GM18873 (cell line): ENCODE results near the gene CPT1C.

Experiments
- ATAC-seq: cut with Tn5 transposase; IDR thresholded peaks from one replicate; pipeline ENCODE4 v1.9.1; 2021; ENCODE audit warnings: mild to moderate bottlenecking, moderate library complexity, moderate number of reproducible peaks; ENCODE audit not compliant: unreplicated experiment, low FRiP score

Gene CPT1C

DNA sequence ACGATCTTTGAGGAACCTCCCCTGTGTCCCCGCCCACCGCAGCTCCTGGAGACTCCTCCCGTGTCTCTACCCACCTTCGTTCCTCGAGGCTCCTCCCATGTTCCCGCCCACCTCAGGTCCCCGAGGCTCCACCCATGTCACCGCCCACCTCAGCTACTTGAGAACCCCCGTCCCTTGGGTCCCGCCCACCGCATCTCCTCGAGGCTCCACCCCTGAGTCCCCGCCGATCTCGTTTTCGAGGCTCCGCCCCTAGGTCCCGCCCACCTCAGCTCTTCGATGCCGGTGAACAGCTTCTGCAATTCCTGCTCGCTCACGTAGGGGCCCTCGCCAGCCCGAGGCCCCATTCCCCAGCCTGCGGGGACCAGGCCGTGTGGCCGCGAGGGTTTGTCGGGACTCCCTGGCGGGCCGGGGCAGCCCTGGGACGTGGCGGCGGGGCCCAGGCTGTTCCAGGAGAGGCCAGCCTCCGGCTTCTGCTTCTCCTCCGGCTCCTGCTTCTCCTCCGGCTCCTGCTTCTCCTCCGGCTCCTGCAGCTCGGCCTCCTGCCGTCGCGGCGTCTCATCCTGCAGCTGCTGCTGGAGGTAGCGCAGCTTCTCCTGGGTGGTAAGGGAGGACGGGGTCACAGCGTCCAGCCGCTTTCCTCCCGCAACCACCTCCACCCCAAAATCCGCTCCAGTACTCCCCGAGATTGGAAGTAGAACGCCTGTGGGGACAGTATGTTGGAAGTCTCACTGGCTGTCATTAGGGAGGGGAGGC is 55.5 kb downstream of the CPT1C start:
- no peak for ATAC-seq

- ATAC-seq, result no peak
These were observed 58.3 kb downstream of the CPT1C start for GRCh38 chr19:49749055-49749716.

- ATAC-seq, result no peak
These were observed 58.9 kb downstream of the CPT1C start for GRCh38 chr19:49749771-49750170.

DNA sequence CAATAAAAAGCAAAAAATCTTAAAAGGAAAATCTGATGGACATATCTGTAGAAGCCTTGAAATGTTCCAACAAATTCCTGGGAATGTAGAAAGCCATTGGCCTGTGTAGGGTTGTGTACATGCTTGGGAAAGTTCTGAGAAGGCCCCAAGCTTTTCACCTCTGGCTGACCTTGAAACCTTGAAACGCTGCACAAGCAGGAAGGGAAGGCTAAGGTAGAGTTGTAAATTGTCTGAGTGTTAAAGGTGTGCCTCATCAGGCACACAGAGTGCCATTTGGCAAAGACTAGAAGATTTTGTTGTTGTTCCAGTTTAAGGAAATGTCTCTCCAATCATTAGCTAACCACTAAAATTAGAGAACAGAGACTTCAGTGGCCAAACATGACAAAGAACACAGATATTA is 61.8 kb downstream of the CPT1C start:
- no peak for ATAC-seq

DNA sequence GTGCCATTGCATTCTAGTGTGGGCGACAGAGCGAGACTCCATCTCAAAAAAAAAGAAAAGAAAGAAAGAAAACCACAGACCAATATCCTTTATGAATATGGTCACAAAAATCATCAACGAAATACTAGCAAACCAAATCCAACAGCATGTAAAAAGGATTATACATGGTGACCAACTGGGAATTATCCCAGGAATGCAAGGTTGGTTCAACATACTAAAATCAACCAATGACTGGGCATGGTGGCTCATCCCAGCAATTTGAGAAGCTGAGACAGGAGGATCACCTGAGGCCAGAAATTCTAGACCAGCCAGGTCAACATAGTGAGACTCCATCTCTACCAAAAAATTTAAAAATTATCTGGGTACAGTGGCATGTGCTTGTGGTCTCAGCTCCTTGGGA is 65.0 kb downstream of the CPT1C start:
- ATAC-seq, result no peak

- ATAC-seq, result no peak
These were observed 67.4 kb downstream of the CPT1C start for GRCh38 chr19:49758292-49758691.

DNA sequence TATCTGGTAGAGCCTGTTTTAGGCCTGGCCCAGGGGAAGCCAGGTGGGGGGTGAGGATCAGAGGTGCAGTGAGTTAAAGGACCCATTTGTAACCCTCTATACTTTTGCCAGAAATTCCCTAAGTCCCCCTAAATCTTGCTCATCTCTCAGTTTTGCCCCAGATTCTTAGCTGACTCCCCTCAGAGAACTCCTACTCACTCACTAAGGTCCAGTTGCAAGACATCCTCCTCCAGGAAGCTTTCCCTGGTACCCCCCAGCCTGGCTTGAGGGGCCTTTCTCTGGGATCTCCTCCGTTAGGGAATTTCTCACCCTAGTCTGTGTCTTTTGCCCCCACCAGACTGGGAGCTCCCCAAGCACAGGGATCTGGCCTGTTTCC is 70.3 kb downstream of the CPT1C start:
- ATAC-seq, result no peak

DNA sequence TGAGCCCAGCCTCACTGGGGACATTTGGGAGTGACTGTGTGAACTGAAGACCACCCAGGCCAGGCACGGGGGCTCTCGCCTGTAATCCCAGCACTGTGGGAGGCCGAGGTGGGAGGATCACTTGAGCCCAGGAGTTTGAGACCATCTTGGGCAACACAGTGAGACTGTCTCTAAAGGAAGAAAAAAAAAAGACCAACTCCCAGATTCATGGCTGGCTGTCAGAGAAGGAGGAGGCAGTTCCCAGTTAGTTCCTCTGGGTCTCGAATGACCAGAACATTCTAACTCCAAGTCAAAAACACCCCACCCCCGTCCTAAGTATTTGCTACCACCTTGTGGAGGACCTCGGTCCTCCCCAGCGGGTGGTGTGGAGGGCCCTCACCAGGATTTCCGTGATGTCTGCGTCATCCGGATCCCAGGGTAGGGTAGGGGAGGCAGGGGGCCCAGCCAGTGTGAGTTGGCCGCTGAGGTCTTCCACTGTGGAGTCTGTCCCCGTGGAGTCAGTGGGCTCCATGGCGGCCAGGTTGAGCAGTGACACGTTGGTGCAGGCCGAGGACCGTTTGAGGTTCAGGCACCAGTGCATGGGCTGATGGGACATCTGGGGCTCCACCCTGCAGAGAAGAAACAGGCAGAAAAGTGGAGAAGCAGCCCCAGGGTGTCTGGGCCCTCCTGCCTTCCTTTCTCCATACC is 70.9 kb downstream of the CPT1C start:
- ATAC-seq, result no peak

DNA sequence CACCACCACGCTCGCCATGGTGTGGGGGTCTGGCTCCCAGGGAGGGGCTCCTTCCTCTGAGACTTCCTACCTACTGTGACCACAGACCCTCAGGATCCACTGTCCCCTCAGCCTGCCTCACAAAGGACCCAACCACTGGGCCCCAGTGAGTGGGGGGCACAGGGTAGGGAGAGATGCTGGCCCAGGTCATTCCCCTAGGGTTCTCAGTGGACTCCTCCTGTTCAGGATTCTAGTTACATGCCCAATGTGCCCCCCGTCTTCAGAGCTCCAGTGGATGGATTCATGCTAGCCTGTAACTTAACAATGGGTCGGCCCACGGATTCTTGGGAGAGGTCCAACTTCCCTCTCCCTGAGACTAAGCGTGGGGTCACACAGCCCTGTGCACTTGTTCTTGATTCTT is 72.3 kb downstream of the CPT1C start, which contains the start of gene TSKS:
Gene TSKS (minus strand): TSS at position 77 of the 400 bp plus-strand sequence. CDS start 59 bp downstream, at position 18.
- no peak for ATAC-seq
